Transverse colon (tissue), 4 donors: Measurements from ENCODE around the gene PLCL2.

ENCODE experiments used
- EP300 ChIP-seq: sonication (generic); formaldehyde crosslinking; IDR thresholded peaks from one replicate; pipeline ENCODE4 v1.6.1; 2017; ENCODE audit warnings: antibody characterized with exemption, low read depth
- POLR2A ChIP-seq: fragments of 450-650 bp; IDR thresholded peaks from one replicate; pipeline ENCODE4 v1.6.1; 2016; ENCODE audit warnings: antibody characterized with exemption, mild to moderate bottlenecking, moderate library complexity
- POLR2AphosphoS5 ChIP-seq, 3 donors: sonication (generic); formaldehyde crosslinking; IDR thresholded peaks; one replicate each; pipeline ENCODE4 v1.6.1; 2016; ENCODE audit warnings: antibody characterized with exemption in 3 of 3
- TF ChIP-seq, protein P1 (sequence below), 5 experiments: fragments of 200-600 bp in 3 of 5; fragments of 450-650 bp in 2 of 5; sonication (generic) in 3 of 5; IDR thresholded peaks; 1 replicate in 2 of 5; 2 replicates in 3 of 5; pipeline ENCODE4 v1.5.1; 2016 to 2017; ENCODE audit warnings: antibody characterized with exemption in 5 of 5, inconsistent platforms in 3 of 5, mild to moderate bottlenecking in 2 of 5, moderate library complexity in 1 of 5

GRCh38 chr3:16868513-16868912 lies 16.2 kb upstream of the PLCL2 start:
- TF ChIP-seq EP300 (no peak), POLR2A (no peak), POLR2AphosphoS5 (IDR thresholded peaks at IDR 0.05) (no peak)
- TF ChIP-seq, protein P1, sequence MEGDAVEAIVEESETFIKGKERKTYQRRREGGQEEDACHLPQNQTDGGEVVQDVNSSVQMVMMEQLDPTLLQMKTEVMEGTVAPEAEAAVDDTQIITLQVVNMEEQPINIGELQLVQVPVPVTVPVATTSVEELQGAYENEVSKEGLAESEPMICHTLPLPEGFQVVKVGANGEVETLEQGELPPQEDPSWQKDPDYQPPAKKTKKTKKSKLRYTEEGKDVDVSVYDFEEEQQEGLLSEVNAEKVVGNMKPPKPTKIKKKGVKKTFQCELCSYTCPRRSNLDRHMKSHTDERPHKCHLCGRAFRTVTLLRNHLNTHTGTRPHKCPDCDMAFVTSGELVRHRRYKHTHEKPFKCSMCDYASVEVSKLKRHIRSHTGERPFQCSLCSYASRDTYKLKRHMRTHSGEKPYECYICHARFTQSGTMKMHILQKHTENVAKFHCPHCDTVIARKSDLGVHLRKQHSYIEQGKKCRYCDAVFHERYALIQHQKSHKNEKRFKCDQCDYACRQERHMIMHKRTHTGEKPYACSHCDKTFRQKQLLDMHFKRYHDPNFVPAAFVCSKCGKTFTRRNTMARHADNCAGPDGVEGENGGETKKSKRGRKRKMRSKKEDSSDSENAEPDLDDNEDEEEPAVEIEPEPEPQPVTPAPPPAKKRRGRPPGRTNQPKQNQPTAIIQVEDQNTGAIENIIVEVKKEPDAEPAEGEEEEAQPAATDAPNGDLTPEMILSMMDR (IDR thresholded peaks at IDR 0.05) = no peak
